HEK293 (cell line): Measurements from ENCODE around the gene C3orf80.

Experiments used
- GLIS2 ChIP-seq: fragments of 450-650 bp; formaldehyde crosslinking; IDR thresholded peaks from 2 replicates; pipeline ENCODE4 v1.5.1; 2016; ENCODE audit warnings: missing biosample characterization, missing genetic modification characterization
- HOXA7 ChIP-seq: sonication (generic); formaldehyde crosslinking; IDR thresholded peaks from 2 replicates; pipeline ENCODE4 v1.8.1; 2022; ENCODE audit warnings: missing genetic modification reagents, borderline replicate concordance
- IKZF3 ChIP-seq: fragments of 450-650 bp; IDR thresholded peaks from 2 replicates; pipeline ENCODE4 v1.5.0; 2018; ENCODE audit warnings: missing biosample characterization, mild to moderate bottlenecking, missing genetic modification characterization, moderate library complexity
- KLF10 ChIP-seq: fragments of 450-650 bp; IDR thresholded peaks from 2 replicates; pipeline ENCODE4 v1.5.1; 2018; ENCODE audit warnings: missing biosample characterization, mild to moderate bottlenecking, missing genetic modification characterization
- MZF1 ChIP-seq: fragments of 450-650 bp; formaldehyde crosslinking; IDR thresholded peaks from 2 replicates; pipeline ENCODE4 v1.5.1; 2017; ENCODE audit warnings: missing biosample characterization, missing genetic modification characterization, borderline replicate concordance
- PRDM1 ChIP-seq: fragments of 450-650 bp; formaldehyde crosslinking; IDR thresholded peaks from 2 replicates; pipeline ENCODE4; 2016; ENCODE audit warnings: missing biosample characterization, missing genetic modification characterization
- ZBTB21 ChIP-seq: fragments of 450-650 bp; formaldehyde crosslinking; IDR thresholded peaks from 2 replicates; pipeline ENCODE4 v1.5.1; 2017; ENCODE audit warnings: missing biosample characterization, missing genetic modification characterization
- ZFP41 ChIP-seq: fragments of 450-650 bp; formaldehyde crosslinking; IDR thresholded peaks from 2 replicates; pipeline ENCODE4 v1.5.1; 2016; ENCODE audit warnings: missing biosample characterization, missing genetic modification characterization, borderline replicate concordance
- ZNF274 ChIP-seq, 2 experiments: fragments of 200-500 bp in 1 of 2; fragments of 450-650 bp in 1 of 2; sonication (Bioruptor generic) in 1 of 2; formaldehyde crosslinking in 1 of 2; IDR thresholded peaks; 2 replicates each; pipeline versions ENCODE4 v1.5.1 to v1.6.1; 2014 to 2016; ENCODE audit warnings: borderline replicate concordance in 1 of 2, inconsistent platforms in 1 of 2, low read length in 1 of 2, missing biosample characterization in 1 of 2, missing genetic modification characterization in 1 of 2
- ZNF473 ChIP-seq: fragments of 450-650 bp; formaldehyde crosslinking; IDR thresholded peaks from 2 replicates; pipeline ENCODE4 v1.5.1; 2017; ENCODE audit warnings: missing biosample characterization, missing genetic modification characterization
- ZNF558 ChIP-seq: fragments of 450-650 bp; formaldehyde crosslinking; IDR thresholded peaks from 2 replicates; pipeline ENCODE4 v1.5.1; 2016; ENCODE audit warnings: missing biosample characterization, missing genetic modification characterization
- TF ChIP-seq, protein P1 (sequence below): fragments of 450-650 bp; formaldehyde crosslinking; IDR thresholded peaks from 2 replicates; pipeline ENCODE4 v1.5.1; 2016; ENCODE audit warnings: missing biosample characterization, missing genetic modification characterization

DNA sequence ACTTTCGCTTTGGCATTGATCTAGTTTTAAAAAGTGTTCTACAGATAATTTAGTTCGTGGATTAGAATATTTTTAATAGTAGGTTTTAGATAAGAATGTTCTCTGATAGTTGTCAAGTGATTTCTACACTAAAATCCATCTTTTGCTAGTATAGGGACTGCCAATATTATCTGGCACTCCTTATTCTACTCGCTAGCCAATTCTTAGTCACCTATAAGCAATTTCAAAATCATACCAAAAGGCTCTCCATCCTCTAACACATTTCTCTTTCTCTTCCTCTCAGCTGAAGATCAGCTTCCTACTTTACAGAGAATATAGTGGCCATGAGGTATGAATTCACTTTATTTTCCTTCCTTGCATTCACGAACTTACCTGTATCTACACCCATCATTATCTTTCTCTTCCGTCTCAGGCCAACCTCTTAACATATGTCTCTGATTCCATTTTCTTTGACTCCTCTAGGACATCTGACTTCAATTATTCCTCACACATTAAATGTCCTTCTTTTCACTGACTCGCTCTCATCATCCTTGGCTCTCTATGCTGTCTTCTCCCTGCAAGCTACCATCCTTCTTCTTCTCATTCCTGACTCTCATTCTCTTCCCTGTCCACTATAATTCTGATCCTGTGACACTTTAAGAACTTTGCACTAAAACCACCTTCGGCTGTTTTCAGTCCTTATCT lies 35.5 kb downstream of the C3orf80 start:
- TF ChIP-seq, protein P1, sequence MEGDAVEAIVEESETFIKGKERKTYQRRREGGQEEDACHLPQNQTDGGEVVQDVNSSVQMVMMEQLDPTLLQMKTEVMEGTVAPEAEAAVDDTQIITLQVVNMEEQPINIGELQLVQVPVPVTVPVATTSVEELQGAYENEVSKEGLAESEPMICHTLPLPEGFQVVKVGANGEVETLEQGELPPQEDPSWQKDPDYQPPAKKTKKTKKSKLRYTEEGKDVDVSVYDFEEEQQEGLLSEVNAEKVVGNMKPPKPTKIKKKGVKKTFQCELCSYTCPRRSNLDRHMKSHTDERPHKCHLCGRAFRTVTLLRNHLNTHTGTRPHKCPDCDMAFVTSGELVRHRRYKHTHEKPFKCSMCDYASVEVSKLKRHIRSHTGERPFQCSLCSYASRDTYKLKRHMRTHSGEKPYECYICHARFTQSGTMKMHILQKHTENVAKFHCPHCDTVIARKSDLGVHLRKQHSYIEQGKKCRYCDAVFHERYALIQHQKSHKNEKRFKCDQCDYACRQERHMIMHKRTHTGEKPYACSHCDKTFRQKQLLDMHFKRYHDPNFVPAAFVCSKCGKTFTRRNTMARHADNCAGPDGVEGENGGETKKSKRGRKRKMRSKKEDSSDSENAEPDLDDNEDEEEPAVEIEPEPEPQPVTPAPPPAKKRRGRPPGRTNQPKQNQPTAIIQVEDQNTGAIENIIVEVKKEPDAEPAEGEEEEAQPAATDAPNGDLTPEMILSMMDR (tag by site-specific recombination), result no peak
- no peak for TF ChIP-seq ZNF473
- no peak for TF ChIP-seq GLIS2 (tag by site-specific recombination)
- TF ChIP-seq IKZF3 (tag by site-specific recombination), result no peak
- no peak for TF ChIP-seq PRDM1 (tag by site-specific recombination)
- no peak for TF ChIP-seq HOXA7
- TF ChIP-seq MZF1 (tag by site-specific recombination), result no peak
- TF ChIP-seq KLF10, result no peak
- TF ChIP-seq ZBTB21 (tag by site-specific recombination), result no peak
- TF ChIP-seq ZNF274 (IDR thresholded peaks at IDR 0.05; ENCODE audit: low read length), result no peak
- no peak for TF ChIP-seq ZNF274 (tag by site-specific recombination; IDR thresholded peaks at IDR 0.05; ENCODE audit: borderline replicate concordance)
- TF ChIP-seq ZNF558 (tag by site-specific recombination), result no peak
- no peak for TF ChIP-seq ZFP41 (tag by site-specific recombination)
